HG02840 (cell line): Measurements from ENCODE around the gene TRIM49D2.
"Not testable (repeated sequence)": the region's sequence is repeated elsewhere in the genome, so short reads cannot be mapped to it uniquely, and the experiment has no call there.

Source experiments
- ATAC-seq: cut with Tn5 transposase; IDR thresholded peaks from one replicate; pipeline ENCODE4 v1.9.1; 2021; ENCODE audit warnings: mild to moderate bottlenecking, moderate library complexity, moderate number of reproducible peaks; ENCODE audit not compliant: unreplicated experiment, low FRiP score

Gene TRIM49D2

GRCh38 chr11:89923764-89924163 is at the start of gene TRIM49D2:
TSS of gene TRIM49D2 (plus strand) at chr11:89924064. CDS start at chr11:89926762, 2,698 bp downstream.
- not testable (repeated sequence) for ATAC-seq

- ATAC-seq = not testable (repeated sequence)
Measured at GRCh38 chr11:89877511-89877910, 46.4 kb upstream of the TRIM49D2 start.

GRCh38 chr11:89893245-89893644 is 30.6 kb upstream of the TRIM49D2 start:
- not testable (repeated sequence) for ATAC-seq

GRCh38 chr11:89900809-89901208 is 23.1 kb upstream of the TRIM49D2 start:
- ATAC-seq = not testable (repeated sequence)

- no peak for ATAC-seq
Measured at GRCh38 chr11:89922195-89922660, 1.6 kb upstream of the TRIM49D2 start, which contains the start of gene TRIM49D1. TSS of gene TRIM49D1 (minus strand) at chr11:89922245. CDS start at chr11:89917710, 4,535 bp downstream.

- ATAC-seq = not testable (repeated sequence)
Measured at GRCh38 chr11:89960833-89961232, 37.0 kb downstream of the TRIM49D2 start.

GRCh38 chr11:89965737-89966136 is 41.9 kb downstream of the TRIM49D2 start, which contains the start of gene TRIM64:
TSS of gene TRIM64 (plus strand) at chr11:89966037. CDS start at chr11:89968504, 2,467 bp downstream.
- not testable (repeated sequence) for ATAC-seq
